NCI-H1417 (cell line): Measurements from ENCODE around the gene HHAT.

Experiments
- DNase-seq, 3 experiments: peaks; one replicate each; lab custom pipeline; 2025; lab: John Stamatoyannopoulos, UW

Gene HHAT

DNA sequence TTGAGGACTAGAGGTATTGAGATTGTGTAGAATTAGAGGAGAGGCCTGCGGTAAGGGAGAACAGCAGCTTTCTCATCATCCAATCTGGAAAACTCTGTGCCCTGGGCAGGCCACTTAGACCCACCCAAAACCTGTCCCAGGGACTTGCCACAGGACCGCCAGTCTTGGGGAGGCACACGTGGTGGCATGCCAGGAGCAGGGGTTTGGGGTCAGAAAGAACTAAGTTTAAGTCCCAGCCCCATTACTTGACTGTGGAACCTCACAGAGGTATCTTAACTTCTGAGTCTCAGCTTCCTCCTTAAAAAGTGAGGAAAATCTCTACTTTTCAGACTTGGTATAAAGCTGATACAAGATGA lies 356.6 kb downstream of the HHAT start:
- DNase-seq: no peak

DNA sequence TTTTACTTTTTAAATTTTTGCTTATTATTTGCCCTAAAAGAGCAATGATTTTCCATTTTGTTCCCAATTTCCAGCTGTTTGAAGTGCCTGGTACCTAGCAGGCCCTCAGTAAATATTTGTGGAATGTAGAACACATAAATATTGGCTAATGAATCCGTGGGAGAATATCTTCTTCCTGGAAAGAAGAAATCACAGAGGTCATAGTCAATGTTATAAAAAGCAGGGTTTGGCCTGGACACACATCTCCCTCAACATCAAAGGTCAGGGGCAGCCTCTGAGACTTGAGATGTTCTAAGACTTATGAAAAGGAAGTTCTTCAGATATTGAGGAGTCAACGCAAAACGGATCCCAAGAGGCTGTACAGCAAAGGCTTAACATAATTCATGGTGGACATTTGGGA lies 358.1 kb downstream of the HHAT start:
- DNase-seq: no peak

DNA sequence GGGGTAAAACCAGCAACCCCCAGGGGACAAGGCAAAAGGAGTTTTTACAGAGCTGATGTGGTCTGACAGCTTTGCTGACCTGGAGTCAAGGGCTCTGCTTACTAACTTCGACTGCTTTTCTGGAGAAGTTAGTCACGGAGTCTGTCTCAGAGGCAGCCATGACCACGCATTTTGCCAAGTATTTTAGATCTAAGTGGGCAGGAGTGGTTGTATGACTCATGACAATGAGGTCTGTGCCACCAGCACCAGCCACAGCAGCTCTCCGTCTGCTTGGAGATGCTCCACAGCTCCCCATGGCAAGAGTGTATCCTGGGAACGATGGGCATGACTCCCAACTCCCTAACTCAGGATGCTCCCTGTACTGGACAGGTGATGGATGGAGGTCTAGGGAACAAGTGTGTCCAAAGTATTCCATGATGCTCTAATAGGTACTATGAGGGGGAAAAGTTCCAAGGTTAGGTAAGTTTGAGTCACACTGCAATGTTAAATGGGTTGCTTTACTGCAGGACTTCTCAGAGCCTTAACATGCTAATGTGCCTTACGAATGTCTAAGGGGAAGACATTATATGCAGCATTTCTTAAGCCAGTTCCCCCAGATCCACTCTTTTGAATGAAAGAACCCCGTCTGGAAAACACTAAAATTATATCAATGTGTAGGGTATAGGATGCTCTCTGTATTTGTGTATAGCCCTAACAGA lies 359.0 kb downstream of the HHAT start:
- DNase-seq: no peak

DNA sequence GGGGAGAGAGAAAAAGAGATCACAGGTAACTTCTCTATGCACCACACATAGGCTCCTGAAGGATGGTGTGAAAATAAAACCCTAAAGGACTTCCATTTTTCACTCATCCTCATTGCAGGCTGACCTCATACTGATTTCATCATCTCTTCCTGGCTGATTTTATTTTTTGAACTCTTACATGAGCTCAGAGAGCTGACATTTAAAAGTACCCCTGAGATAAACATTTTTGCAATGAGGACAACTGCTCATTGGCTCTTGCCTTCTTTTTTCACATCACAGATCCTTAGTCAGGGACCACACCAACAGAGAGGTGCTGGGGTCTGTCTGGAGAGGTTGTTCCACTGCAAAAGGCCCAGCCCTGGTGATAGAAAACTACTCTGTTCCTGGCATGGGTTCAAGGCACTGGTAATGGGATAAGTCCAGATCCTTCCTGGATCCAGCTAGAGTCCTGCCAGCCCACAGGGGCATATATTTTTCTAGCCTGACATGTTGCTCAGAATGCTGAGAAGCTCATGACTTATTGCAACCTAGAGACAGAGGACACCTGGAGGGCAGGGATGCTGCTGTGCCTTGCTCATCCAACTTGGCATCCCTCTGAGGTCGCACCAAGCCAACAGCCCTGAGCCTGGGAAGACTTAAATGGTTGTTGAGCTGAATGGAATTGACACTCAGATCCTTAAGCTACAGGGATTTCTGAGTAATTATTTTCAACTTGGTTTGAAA lies 360.0 kb downstream of the HHAT start:
- DNase-seq: no peak

DNA sequence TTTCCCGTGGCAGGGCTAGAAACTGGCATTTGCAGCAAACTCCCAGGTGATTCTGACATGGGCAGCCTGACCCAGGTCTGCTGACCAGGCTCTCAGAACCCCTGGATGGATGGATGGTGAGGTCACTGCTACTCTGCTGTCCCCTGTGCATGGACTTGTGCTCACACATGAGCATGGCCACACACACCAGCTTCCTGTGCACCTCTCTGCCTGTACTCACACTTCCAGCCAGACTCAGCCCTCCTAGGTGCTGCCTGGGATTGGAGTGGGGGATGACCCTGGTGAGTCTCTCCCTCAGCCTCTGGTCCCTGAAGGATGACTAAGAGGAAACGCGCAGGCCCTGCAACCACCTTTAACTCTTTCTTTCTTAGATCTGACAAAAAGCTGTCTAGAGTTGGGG lies 361.1 kb downstream of the HHAT start:
- no peak for DNase-seq

DNA sequence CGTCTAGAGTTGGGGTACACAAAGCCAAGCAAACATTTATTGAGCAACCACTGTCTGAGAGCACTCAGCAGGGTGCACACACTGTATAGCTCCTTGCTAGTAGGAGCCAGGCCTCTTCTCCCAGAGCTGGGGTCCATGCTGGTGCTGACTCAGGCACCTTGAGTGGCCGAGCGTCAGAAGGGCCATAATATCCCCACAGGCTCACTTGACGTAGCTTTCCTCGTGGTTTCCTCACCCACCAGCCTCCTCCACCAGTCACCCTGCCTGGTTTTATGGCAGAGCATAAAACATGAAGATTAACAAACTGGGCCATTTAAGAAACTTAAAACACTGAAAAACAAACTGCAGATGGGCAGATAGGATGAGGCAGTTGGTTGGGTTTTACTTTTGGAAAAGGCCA lies 361.5 kb downstream of the HHAT start:
- DNase-seq: no peak

DNA sequence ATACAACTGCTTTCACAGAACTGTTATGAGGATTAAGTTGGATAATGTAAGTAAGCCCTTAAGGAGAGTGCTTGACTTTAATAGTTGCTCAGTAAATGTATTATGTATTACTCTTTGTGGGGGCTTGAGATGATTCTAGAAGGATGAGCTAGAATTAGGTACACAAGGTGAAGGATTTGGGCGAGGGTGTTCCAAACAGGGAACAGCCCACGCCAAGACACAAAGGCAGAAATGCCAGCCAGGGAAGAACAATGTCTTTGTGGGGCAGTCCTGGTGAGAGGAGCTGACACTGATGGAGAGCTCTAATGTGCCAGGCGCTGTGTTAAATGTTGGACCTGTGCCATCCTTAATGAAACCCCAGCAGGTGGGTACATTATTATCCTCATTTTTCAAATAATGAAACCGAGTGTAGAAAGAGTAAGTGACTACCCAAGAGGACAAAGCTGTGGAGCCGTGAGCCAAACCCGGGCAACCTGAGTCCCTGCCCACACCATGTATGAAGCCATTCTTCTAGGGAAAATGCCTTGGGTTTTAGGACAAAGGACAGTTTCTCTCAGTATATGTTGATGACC lies 362.4 kb downstream of the HHAT start:
- DNase-seq: peak in 2 of 3 experiments; percentile 34 to 74

DNA sequence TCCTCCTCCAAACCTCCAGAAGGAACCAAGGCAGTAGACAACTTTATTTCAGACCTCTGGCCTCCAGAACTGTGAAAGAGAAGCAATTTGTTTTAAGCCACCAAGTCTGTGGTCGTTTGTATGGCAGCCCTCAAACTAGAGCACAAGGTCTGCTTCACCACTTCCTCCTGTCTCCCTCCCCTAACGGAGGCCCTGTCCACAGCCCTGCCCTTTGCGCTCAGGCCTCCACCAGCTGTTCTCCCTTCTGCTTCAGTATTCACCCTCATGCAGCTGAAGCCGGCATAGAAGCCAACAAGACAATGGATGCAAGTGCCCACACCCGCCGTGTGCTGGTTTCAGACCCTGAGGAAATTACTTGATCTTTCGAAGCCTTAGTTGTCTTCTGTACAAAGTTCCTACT lies 364.1 kb downstream of the HHAT start:
- DNase-seq: no peak

DNA sequence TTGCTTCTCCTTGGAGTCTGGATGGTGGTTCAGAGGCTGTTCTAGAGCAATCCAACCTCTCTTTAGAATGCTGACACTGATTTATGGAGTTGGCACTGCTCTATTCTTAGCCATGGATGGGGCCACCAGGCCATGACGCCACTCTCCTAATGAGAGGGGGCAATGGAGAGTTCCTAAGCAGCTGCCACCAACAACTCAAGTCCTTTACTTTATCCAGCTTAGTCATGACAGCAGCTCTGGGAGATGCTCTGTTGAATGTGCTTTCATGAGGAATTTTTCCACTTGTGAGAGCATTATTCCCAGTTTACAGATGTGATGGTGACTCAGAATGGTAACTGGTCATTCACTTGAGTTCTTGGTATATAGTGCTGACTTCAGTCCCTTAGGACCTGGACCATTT lies 366.3 kb downstream of the HHAT start:
- peak in 1 of 3 experiments; percentile 8 for DNase-seq

DNA sequence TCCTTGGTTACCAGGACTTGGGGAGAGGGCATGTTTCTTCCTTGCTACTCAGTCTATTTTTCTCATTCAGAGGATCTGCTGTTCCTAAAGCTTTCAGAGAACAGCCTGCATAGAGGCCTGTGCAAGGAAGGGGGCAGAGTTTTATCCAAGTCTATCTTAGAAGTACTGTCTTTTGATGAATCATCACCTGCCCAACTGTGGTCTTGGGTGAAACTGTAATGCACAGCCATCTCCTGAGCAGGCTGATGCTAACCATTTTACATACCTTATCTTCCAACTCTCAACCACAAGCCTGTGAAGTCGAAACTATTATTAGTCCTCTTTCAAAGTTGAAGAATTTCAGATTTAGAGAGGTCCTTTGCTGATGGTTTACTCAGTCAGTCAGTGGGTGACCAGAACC lies 368.0 kb downstream of the HHAT start:
- DNase-seq: no peak

DNA sequence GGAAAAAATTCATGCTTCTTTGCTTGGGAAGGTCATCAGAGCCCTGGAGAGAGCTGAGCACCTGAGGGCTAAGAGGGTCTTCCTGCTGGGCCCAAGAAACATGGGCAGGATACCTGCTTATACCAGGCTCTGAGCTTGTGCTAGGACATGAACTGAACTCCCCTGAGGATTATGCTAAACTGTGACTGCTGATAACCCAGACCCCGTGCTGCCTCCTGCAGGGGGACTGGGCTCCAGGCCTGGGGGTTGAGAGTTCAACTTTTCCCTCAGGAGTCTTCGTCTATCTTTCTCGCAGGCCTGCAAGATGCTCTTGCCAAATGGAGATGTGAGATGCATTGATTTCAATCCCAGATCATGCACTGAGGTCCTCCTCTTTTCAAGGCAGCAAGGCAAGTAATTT lies 368.5 kb downstream of the HHAT start:
- no peak for DNase-seq

DNA sequence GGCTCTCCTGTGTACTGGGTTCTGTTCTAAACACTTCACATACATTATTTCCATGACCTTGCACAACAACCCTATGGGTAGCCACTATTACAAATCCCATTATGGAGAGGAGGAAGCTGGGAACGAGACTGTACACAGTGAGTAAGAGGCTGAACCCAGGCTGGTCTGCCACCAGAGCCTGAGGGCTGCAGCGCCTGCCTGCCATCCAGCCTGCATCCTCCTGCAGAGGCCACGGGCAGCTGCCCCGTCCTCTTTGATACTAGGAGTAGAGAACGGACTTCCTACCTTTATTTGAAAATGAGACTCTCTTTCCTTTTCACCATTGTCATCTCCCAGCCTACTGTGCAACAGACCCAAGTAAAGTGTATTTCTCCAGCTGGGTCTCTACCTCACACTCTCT lies 370.0 kb downstream of the HHAT start:
- DNase-seq: no peak

DNA sequence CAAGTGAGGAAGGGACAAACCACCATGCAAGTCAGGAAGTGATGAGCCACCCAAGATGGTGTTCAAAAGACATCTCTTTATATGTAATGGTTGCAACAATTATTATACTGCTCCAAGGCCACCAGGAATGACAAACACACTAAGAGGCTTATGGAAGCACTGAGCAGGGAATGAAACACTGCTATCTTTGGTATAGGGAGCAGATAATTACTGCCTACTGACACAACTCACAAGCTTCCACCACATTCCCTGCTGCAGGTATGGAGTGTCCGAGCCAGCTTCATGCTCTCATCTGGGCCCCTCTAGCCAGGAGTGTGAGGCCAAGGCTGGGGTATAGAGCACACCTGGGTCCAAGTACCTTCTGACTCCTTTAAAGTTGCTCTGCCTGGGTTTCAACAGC lies 371.4 kb downstream of the HHAT start:
- no peak for DNase-seq

DNA sequence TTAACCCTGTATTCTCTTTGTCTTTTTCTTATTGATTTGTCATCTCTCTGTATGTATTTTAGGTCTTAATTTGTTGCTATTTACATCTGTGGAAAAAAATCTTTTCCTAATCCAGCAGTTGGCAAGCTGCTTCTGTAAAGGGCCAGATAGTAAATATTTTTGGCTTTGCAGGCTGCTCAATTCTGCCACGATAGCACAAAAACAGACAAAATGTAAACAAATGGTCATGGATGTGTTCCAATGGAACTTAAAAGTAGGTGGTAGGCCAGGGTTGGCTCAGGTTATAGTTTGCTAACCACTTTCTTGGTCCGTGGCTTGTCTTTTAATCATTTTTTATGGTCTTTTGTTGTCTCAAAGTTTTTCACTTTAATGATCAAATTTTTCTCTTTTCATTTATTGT lies 371.8 kb downstream of the HHAT start:
- no peak for DNase-seq

DNA sequence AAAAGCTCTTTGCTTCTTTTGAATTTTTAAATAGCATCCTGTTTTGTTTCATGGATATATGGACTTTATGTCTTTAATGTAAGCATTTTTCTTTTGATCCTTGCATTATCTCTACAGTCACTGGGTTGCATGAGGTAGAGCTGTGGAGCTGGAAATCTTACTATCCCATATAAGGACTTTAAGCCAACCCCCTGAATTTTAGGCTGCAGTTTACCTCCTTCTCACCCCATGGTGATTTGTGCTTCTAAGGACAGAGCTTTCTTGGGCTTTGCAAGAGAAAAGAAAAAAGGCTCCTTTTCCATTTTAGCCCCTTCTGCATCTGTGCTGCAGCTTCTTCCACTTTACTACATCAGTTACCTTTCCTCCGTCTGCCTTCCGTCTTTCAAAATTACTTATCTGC lies 373.8 kb downstream of the HHAT start:
- DNase-seq: no peak

DNA sequence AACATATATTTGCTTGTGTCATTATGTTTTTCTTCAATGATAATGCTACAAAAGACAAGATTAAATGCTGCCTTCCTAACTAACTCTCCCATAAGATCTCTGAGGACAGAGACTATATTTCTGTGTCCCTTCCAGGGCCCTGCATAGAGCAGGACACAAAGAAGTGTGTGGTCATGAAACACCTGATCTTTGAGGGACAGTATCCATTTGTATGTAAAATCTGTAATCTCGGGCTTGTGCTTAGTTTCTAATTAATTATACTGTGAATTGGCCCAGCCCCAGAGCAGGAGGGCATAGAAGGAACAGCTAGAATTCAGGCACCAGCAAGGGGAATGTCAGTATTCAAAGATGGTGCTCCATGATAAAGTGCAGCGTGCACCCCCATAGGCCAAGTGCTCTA lies 374.9 kb downstream of the HHAT start:
- no peak for DNase-seq

DNA sequence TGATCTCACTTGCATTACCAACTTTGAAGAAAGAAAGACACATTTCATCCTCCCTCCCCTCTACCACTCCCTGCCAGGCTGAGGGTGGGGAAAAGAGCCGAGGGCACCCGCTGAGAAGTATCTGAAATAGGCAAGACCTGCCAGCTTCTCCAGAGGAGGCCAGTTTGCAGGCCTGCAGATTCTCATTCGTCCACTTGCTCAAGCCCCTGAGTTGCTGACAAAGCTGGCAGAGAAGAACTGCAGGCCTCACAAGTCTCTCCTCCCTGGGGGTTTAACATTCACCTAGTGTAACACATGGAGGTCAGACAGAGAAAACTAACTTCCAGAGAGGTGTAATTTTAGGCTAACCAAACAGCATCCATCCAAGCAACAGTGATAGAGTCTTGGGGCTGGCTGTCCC lies 376.4 kb downstream of the HHAT start:
- DNase-seq: no peak

DNA sequence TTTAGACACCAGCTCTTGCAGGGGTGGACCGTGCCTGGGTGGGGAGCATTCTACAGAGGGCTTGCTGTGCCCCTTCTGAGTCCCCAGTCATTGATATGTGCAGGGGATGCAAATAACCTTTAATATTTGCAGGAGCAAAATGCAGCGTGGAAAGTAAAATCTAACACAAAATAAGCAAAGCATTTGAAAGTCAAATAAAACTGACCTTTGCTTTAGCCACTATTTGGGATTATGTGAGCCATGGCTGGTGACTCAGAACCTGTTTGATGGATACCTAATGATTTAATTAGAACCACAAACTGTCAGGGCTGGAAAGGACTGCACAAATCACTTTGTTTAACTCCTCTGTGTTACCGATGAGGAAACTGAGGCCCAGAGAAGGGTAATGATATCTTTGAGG lies 377.5 kb downstream of the HHAT start:
- DNase-seq: no peak

DNA sequence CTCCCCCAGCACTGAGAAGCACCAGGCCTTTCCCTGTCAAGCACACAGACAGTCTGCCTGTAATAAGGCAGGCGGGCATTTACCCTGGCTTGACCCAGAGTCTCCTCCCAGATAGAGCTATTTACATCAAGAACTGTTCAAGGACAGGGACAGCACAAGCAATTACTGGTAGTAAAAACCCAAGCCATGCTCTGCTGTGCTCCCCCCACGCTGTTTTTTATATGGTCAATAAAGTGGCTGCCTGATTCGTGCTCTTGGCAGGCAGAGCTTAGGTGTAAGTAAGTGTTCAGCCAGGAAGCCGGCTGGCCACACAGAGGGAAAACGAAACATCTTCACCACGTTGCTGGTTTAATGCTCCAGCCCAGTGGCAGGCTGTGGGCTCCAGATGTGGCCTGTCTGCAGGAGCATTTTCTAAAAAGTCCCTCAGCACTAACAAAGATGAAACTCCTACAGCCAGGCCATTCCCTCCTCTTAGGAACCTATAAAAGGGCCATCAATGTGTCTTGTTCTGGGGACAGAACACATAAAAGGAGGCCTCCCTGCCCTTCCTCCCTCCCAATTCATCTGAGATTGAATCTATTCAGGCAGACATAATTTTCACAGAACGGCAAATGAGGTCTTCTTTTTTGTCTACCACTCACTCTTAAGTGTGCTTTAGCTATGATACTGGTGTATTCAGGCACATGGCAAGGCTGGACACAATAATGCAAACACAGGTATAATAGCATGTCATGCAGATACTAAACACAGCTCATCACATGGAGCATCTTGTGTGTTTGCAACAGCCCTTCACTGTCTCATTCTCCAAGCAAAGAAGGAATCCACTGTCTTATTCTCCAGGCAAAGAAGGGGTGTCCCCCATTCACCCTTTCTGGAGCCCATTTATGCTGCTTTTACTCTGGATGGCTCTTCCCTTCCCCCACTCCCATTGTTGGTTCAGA lies 378.9 kb downstream of the HHAT start:
- DNase-seq: peak in 1 of 3 experiments; percentile 13

DNA sequence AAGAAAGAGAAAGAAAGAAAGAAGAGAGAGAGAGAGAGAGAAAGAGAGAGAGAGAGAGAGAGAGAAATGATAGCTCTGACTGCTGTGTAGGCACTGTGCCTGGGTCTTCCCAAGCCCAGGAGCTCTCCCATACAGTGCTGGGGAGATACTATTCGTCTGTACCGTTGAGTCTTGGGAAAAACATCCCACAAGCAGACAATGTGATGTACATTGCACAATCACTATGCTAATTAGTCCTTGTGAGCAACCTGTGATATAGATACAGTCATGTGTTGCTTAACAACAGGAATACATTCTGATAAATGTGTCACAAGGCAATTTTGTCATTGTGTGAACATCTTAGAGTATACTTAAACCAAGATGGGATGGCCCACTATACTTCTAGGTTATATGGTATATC lies 381.0 kb downstream of the HHAT start:
- no peak for DNase-seq

DNA sequence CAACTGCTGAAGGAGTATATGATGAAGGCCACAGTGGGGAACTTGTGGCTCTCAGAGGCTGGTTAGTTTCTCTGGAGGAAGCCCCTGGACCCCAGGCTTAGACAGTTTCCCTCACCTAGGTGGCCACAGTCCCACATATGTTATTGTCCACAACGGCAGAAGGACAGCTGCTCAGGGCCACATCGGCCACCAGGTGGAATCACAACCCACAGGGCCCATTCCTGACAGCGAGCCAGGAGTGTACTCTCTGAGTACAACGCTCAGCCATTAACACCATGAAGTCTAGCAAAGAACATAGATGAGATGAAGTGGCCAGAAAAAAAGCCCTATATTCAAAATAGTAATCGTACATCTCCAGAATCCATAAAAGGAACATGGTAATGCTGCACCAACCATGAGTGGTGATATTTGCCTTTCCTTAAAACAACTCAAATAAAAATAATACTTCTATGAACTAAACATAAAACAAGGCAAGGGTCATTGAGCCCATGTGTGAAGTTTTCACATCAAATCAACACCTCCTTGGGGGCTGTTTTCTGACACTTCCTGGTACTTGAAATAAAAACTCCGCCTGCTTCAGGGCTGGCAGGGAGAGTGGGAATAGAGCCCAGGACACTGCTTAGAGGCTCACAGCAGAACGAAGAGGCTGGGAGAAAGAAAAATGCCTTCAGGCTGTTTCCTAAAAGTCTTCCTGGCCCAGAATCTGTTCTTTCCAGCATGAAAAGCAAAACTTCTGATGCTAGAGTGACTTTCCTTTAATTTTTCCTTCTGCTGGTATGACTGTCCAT lies 383.3 kb downstream of the HHAT start:
- peak in 1 of 3 experiments; percentile 31 for DNase-seq

DNA sequence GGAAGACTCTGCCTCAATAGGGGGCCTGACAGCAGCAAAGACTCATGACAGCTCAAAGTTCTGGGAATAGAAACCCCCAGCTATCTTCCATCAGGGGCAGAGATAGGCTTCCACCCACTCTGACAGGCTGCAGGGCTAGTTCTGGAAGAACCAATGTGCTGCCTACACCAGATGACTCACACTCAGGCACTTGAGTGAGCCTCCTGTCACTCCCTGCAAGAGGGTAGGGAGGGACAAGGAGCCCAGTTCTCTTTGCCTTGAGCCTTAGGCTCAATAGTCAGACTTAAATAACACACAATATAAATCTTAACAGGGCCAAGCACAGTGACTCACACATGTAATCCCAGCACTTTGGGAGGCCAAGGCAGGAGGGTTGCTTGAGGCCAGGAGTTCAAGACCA lies 386.4 kb downstream of the HHAT start:
- DNase-seq: no peak
